Ishikawa (cell line): Measurements from ENCODE around the gene FAM124A.

Experiments used
- CEBPB ChIP-seq: IDR thresholded peaks from 2 replicates; pipeline ENCODE4 v1.6.1; 2012
- CREB1 ChIP-seq: IDR thresholded peaks from 2 replicates; pipeline ENCODE4 v1.6.1; 2012; ENCODE audit warnings: low read depth
- EGR1 ChIP-seq: IDR thresholded peaks from 2 replicates; pipeline ENCODE4 v1.6.1; 2012
- EP300 ChIP-seq: IDR thresholded peaks from 2 replicates; pipeline ENCODE4 v1.6.1; 2012; ENCODE audit warnings: borderline replicate concordance
- FOXM1 ChIP-seq: IDR thresholded peaks from 2 replicates; pipeline ENCODE4 v1.6.1; 2012; ENCODE audit warnings: low read depth, borderline replicate concordance
- NFIC ChIP-seq: IDR thresholded peaks from 2 replicates; pipeline ENCODE4 v1.6.1; 2012
- RAD21 ChIP-seq: IDR thresholded peaks from 2 replicates; pipeline ENCODE4 v1.6.1; 2012; ENCODE audit warnings: low read depth
- TAF1 ChIP-seq: IDR thresholded peaks from 2 replicates; pipeline ENCODE4 v1.6.1; 2012; ENCODE audit warnings: low read depth, mild to moderate bottlenecking
- TCF12 ChIP-seq: IDR thresholded peaks from 2 replicates; pipeline ENCODE4 v1.6.1; 2012; ENCODE audit warnings: low read depth
- TEAD4 ChIP-seq: IDR thresholded peaks from 2 replicates; pipeline ENCODE4 v1.6.1; 2012
- YY1 ChIP-seq: IDR thresholded peaks from 2 replicates; pipeline ENCODE4 v1.6.1; 2012; ENCODE audit warnings: low read depth
- ZBTB7A ChIP-seq: IDR thresholded peaks from 2 replicates; pipeline ENCODE4 v1.6.1; 2012; ENCODE audit warnings: low read depth
- TF ChIP-seq, protein P1 (sequence below): IDR thresholded peaks from 2 replicates; pipeline ENCODE4 v1.6.1; 2012
- TF ChIP-seq, protein P2 (sequence below): IDR thresholded peaks from 2 replicates; pipeline ENCODE4 v1.6.1; 2012
- TF ChIP-seq, protein P3 (sequence below): IDR thresholded peaks from 2 replicates; pipeline ENCODE4 v1.6.1; 2012; ENCODE audit warnings: low read depth, mild to moderate bottlenecking

The FAM124A gene, protein sequence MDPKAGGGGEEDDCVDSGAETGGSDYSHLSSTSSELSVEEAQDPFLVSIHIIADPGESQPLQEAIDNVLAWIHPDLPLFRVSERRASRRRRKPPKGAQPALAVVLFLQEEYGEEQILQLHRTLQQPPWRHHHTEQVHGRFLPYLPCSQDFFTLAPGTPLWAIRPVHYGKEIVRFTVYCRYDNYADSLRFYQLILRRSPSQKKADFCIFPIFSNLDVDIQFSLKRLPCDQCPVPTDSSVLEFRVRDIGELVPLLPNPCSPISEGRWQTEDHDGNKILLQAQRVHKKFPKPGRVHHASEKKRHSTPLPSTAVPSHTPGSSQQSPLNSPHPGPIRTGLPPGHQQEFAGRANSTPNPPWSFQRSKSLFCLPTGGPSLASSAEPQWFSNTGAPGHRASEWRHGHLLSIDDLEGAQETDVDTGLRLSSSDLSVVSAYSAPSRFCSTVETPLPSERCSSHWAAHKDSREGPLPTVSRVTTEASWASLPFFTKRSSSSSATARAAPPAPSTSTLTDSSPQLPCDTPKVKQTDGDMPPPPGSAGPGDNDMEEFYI

DNA sequence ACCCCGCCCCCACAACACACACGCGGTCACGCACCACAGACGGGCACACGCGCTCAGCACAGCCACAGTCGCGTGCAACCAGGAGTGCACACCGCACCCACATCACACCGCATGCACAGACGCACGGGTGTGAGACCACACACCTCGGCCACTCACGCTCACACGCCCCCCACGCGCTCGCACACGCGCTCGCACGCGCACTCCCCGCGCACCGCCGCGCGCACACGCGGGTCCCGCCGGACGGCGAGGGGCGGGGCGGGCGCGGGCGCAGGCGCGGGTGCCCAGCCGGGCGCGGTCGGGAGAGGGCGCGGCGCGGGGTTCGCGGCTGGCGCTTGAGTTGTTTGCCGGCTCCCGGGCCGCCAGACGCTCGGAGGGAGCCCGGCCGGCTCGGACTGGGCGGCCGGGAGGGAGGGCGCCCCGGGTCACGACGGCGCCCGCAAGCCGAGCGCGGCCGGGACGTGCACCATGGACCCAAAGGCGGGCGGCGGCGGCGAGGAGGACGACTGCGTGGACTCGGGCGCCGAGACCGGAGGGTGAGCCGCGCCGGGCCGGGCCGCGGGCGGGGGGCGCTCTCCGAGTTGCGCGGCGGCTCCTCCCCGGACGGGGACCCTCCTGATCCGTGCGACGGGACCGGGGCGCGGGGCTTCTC lies at the start of gene FAM124A:
Gene FAM124A (plus strand): TSS at position 362 of the 649 bp plus-strand sequence. CDS start 104 bp downstream, at position 466.
- TF ChIP-seq FOXM1 (no peak), TCF12 (0 out of 2 replicates have a peak, but pooled peaks have one; percentile 16)
- TF ChIP-seq, protein P1, sequence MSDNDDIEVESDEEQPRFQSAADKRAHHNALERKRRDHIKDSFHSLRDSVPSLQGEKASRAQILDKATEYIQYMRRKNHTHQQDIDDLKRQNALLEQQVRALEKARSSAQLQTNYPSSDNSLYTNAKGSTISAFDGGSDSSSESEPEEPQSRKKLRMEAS, result peak; percentile 92

DNA sequence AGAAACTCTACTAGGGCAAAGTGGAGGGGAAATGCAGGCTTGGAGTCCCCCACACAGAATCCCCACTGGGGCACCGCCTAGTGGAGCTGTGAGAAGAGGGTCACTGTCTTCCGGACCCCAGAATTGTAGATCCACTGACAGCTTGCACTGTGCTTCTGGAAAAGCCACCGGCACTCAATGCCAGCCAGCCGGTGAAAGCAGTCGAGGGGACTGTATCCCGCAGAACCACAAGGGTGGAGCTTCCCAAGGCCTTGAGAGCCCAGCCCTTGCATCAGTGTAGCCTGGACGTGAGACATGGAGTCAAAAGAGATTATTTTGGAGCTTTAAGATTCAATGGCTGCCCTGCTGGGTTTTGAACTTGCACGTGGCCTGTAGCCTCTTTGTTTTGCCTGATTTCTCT lies 47.2 kb upstream of the FAM124A start:
- TF ChIP-seq TAF1 (no peak), ZBTB7A (no peak)
- TF ChIP-seq, protein P1, result no peak

DNA sequence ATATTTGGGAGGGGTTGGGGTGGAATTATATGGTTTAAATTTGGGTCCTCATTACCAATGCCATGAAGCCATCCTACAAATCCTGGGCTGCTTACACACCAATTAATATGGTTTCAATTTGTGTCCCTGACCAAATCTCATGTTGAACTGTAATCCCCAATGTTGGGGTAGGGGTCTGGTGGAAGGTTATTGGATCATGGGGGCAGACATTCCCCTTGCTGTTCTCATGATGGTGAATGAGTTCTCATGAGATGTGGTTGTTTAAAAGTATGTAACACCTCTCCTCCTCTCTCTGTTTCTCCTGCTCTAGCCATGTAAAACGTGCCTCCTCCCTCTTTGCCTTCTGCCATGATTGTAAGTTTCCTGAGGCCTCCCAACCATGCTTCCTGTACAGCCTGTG lies 46.6 kb upstream of the FAM124A start:
- TF ChIP-seq TAF1, result no peak

DNA sequence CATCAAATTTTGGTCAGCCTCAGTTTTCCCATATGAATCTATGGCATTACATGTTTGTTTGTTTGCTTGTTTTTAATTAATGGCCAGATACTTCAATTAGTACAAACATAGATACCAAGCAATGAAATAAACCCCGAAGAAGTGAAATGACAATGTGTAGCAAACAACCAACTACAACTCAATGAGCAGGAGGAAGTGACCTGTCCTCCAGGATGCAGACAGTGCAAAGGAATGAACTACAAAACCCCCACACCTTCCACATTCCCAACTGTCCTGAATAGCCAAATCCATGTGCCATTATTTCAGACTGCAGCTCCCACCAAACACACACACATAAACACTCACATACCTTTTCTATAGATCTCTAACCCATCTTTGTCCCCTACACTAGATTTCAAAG lies 45.0 kb upstream of the FAM124A start:
- TF ChIP-seq TAF1 (no peak), CREB1 (no peak), YY1 (no peak), CEBPB (no peak), ZBTB7A (no peak)
- TF ChIP-seq, protein P1, result no peak

DNA sequence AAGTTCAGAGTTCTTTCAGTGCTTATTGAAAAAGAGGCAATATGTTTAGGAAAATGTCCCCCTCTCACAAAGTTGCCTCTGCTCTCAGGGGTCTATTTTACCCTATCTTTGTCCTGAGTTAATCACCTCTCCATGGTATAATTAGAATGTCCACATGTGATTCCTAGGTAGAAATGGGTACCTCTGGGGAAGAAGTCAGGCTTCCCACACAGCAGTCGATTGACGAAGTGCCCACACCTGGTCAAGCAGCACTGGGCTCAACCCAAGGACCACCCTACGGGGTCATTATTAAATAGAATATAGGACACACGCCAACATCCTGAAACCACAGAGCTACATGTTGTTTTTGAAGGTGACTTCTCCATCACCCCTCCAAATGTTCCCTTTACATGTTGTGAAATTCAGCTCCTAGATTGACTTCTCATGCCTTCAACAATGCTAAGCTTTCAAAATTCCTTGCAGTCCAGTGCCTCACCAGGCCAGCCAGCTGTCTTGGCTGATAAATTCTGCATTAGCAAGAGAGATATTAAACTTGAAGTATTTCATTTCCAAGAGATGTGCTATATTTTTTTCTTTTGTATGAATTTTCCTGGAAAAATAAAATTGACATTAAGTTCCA lies 43.6 kb upstream of the FAM124A start:
- TF ChIP-seq ZBTB7A (no peak), TAF1 (no peak), YY1 (no peak), TCF12 (no peak), FOXM1 (no peak), RAD21 (no peak)
- TF ChIP-seq, protein P2, sequence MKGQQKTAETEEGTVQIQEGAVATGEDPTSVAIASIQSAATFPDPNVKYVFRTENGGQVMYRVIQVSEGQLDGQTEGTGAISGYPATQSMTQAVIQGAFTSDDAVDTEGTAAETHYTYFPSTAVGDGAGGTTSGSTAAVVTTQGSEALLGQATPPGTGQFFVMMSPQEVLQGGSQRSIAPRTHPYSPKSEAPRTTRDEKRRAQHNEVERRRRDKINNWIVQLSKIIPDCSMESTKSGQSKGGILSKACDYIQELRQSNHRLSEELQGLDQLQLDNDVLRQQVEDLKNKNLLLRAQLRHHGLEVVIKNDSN, result no peak

DNA sequence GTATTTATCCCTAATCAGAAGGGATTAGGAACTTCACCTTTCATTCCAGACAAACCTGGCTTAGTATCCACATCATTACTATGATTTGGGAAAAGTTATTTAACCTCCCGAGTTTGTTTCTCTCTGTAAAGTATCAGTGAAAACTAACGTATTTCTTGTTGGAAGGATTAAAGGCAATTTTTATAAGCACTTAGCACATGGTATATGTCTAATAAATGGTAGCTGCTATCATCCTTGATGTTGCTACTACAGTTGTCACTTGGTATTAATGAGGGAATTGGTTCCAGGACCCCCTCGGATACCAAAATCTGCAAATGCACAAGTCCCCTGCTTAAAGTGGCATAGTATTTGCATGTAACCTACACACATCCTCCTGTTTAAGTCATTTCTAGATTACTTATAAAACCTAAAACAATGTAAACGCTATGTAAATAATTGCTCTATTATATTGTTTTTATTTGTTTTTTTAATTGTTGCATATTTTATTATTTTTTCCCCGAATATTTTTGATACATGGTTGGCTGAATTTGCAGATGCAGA lies 42.7 kb upstream of the FAM124A start:
- TF ChIP-seq CREB1 (no peak), FOXM1 (no peak), TCF12 (no peak), TEAD4 (no peak), NFIC (no peak), YY1 (no peak), ZBTB7A (no peak), RAD21 (no peak), EGR1 (no peak), CEBPB (no peak), TAF1 (no peak), EP300 (no peak)
- TF ChIP-seq, protein P1, result no peak
- TF ChIP-seq, protein P2, result no peak
- TF ChIP-seq, protein P3, sequence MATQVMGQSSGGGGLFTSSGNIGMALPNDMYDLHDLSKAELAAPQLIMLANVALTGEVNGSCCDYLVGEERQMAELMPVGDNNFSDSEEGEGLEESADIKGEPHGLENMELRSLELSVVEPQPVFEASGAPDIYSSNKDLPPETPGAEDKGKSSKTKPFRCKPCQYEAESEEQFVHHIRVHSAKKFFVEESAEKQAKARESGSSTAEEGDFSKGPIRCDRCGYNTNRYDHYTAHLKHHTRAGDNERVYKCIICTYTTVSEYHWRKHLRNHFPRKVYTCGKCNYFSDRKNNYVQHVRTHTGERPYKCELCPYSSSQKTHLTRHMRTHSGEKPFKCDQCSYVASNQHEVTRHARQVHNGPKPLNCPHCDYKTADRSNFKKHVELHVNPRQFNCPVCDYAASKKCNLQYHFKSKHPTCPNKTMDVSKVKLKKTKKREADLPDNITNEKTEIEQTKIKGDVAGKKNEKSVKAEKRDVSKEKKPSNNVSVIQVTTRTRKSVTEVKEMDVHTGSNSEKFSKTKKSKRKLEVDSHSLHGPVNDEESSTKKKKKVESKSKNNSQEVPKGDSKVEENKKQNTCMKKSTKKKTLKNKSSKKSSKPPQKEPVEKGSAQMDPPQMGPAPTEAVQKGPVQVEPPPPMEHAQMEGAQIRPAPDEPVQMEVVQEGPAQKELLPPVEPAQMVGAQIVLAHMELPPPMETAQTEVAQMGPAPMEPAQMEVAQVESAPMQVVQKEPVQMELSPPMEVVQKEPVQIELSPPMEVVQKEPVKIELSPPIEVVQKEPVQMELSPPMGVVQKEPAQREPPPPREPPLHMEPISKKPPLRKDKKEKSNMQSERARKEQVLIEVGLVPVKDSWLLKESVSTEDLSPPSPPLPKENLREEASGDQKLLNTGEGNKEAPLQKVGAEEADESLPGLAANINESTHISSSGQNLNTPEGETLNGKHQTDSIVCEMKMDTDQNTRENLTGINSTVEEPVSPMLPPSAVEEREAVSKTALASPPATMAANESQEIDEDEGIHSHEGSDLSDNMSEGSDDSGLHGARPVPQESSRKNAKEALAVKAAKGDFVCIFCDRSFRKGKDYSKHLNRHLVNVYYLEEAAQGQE, result no peak

DNA sequence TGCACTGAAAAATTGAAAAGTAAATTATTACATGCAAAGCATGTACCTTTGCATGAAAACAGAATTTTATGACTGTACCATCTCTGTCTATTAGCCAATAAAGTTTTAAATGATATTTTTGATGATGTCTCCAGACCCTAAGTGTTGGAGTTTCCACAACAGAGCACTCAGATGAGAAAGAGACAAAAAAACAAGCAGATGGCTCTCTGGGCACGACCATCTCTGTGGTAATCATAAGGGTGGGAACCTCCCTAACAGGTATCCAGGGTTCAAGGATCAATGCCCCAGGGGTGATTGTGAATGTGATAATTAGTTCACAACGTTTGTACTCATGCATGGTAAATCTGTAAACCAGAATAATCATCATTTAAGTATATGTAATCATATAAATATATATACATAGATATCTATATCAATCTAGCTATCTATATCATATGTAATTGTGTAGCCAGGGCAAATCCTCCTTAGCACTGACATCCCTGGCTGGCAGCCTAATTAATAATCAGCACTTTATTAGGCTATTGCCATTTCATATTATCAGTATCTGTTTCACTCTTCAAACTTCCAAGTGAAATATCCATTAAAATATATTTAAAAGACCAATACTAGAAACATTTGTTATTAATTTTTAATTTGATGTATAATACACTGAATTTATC lies 41.2 kb upstream of the FAM124A start:
- TF ChIP-seq, protein P1, result no peak
- TF ChIP-seq, protein P2, result no peak
